HG02798 (cell line): Measurements from ENCODE around the gene HSDL2.

Experiments
- ATAC-seq: cut with Tn5 transposase; IDR thresholded peaks from one replicate; pipeline ENCODE4 v1.9.1; 2021; ENCODE audit warnings: mild to moderate bottlenecking; ENCODE audit not compliant: unreplicated experiment, poor library complexity

HSDL2 gene

GRCh38 chr9:112380102-112380824 is at the start of gene HSDL2:
Gene HSDL2, plus strand, starts transcription at chr9:112380108. Its CDS starts 56 bp downstream, at chr9:112380164.
- ATAC-seq = peak; percentile 21

- no peak for ATAC-seq
Observed at GRCh38 chr9:112331674-112331952, 48.3 kb upstream of the HSDL2 start.

- no peak for ATAC-seq
Observed at GRCh38 chr9:112332214-112332613, 47.7 kb upstream of the HSDL2 start.

GRCh38 chr9:112332674-112332976 is 47.3 kb upstream of the HSDL2 start:
- ATAC-seq = no peak

- ATAC-seq = peak; percentile 60
Observed at GRCh38 chr9:112332977-112333638, 46.8 kb upstream of the HSDL2 start, which contains the start of gene PTBP3. Gene PTBP3, minus strand, starts transcription at chr9:112333619. Its CDS starts 35,754 bp downstream, at chr9:112297865.

- peak; percentile 83 for ATAC-seq
Observed at GRCh38 chr9:112333639-112334431, 46.1 kb upstream of the HSDL2 start.

GRCh38 chr9:112334432-112334841 is 45.5 kb upstream of the HSDL2 start:
- ATAC-seq = no peak

- no peak for ATAC-seq
Observed at GRCh38 chr9:112337547-112337946, 42.4 kb upstream of the HSDL2 start.

- no peak for ATAC-seq
Observed at GRCh38 chr9:112338561-112338960, 41.3 kb upstream of the HSDL2 start.

- ATAC-seq = no peak
Observed at GRCh38 chr9:112339886-112340285, 40.0 kb upstream of the HSDL2 start.

- no peak for ATAC-seq
Observed at GRCh38 chr9:112341730-112342129, 38.2 kb upstream of the HSDL2 start.

GRCh38 chr9:112348257-112349007 is 31.5 kb upstream of the HSDL2 start:
- peak; percentile 57 for ATAC-seq

- ATAC-seq = no peak
Observed at GRCh38 chr9:112349008-112349333, 30.9 kb upstream of the HSDL2 start.

- no peak for ATAC-seq
Observed at GRCh38 chr9:112351184-112351583, 28.7 kb upstream of the HSDL2 start.

- no peak for ATAC-seq
Observed at GRCh38 chr9:112352209-112352608, 27.7 kb upstream of the HSDL2 start.

GRCh38 chr9:112354081-112354743 is 25.7 kb upstream of the HSDL2 start:
- ATAC-seq = no peak

- ATAC-seq = no peak
Observed at GRCh38 chr9:112355427-112355897, 24.4 kb upstream of the HSDL2 start.

GRCh38 chr9:112360047-112360804 is 19.7 kb upstream of the HSDL2 start:
- ATAC-seq = no peak

- ATAC-seq = no peak
Observed at GRCh38 chr9:112361601-112362000, 18.3 kb upstream of the HSDL2 start.
